ENCODE results near the gene PYROXD2. TPM values are rescaled to one million over a fixed set of nuclear protein-coding genes. Genes with fewer than 3 reads are reported as not detected.
"Not testable (repeated sequence)": the region's sequence is repeated elsewhere in the genome, so short reads cannot be mapped to it uniquely, and the experiment has no call there.

PYROXD2 gene
- total RNA-seq, 1 donor from 2014 or later: 15.8 TPM

GRCh38 chr10:98384531-98385133 is 30.4 kb downstream of the PYROXD2 start:
- Mint-ChIP-seq H3K27me3 (no peaks in the 10 kb centered on the region), H3K27ac (no peak overlapping the region), H3K4me1 (ENCODE audit: low read depth) (no peaks in the 10 kb centered on the region), H3K9me3 (ENCODE audit: low read depth) (no peaks in the 10 kb centered on the region), H3K36me3 (ENCODE audit: insufficient read depth) (peaks cover 1% of the 10 kb centered on the region), H3K4me3 (ENCODE audit: low read depth) (no peak overlapping the region)
- no peak for TF ChIP-seq CTCF (IDR thresholded peaks at IDR 0.05; ENCODE audit: unreplicated experiment)
- DNase-seq (ENCODE audit: low spot score, unreplicated experiment): no peak

- Mint-ChIP-seq H3K4me1 (ENCODE audit: low read depth) (no peaks in the 10 kb centered on the region), H3K4me3 (ENCODE audit: low read depth) (no peak overlapping the region), H3K27ac (no peak overlapping the region), H3K27me3 (no peaks in the 10 kb centered on the region), H3K9me3 (ENCODE audit: low read depth) (no peaks in the 10 kb centered on the region), H3K36me3 (ENCODE audit: insufficient read depth) (peaks cover 1% of the 10 kb centered on the region)
- no peak for DNase-seq (ENCODE audit: low spot score, unreplicated experiment)
- TF ChIP-seq CTCF (IDR thresholded peaks at IDR 0.05; ENCODE audit: unreplicated experiment): no peak
These were observed 31.1 kb downstream of the PYROXD2 start for GRCh38 chr10:98383869-98384268.

- H3K4me3 Mint-ChIP-seq (ENCODE audit: low read depth); DNase-seq (ENCODE audit: low spot score, unreplicated experiment); H3K36me3 Mint-ChIP-seq (ENCODE audit: insufficient read depth); H3K27ac Mint-ChIP-seq; H3K9me3 Mint-ChIP-seq (ENCODE audit: low read depth); H3K4me1 Mint-ChIP-seq (ENCODE audit: low read depth); H3K27me3 Mint-ChIP-seq: not testable (repeated sequence)
These were observed 31.8 kb downstream of the PYROXD2 start for GRCh38 chr10:98383134-98383667.

- Mint-ChIP-seq H3K4me1 (ENCODE audit: low read depth) (no peaks in the 10 kb centered on the region), H3K9me3 (ENCODE audit: low read depth) (no peaks in the 10 kb centered on the region), H3K27me3 (no peaks in the 10 kb centered on the region), H3K27ac (no peak overlapping the region), H3K36me3 (ENCODE audit: insufficient read depth) (peaks cover 1% of the 10 kb centered on the region), H3K4me3 (ENCODE audit: low read depth) (no peak overlapping the region)
- DNase-seq (ENCODE audit: low spot score, unreplicated experiment): no peak
- TF ChIP-seq CTCF (IDR thresholded peaks at IDR 0.05; ENCODE audit: unreplicated experiment): no peak
These were observed 32.3 kb downstream of the PYROXD2 start for GRCh38 chr10:98382691-98383101.

GRCh38 chr10:98380493-98381339 is 34.3 kb downstream of the PYROXD2 start:
- Mint-ChIP-seq H3K27ac (no peak overlapping the region), H3K27me3 (peaks cover 1% of the 10 kb centered on the region), H3K9me3 (ENCODE audit: low read depth) (no peaks in the 10 kb centered on the region), H3K36me3 (ENCODE audit: insufficient read depth) (peaks cover 1% of the 10 kb centered on the region), H3K4me1 (ENCODE audit: low read depth) (peaks cover 1% of the 10 kb centered on the region), H3K4me3 (ENCODE audit: low read depth) (no peak overlapping the region)
- TF ChIP-seq CTCF (IDR thresholded peaks at IDR 0.05; ENCODE audit: unreplicated experiment): no peak
- no peak for DNase-seq (ENCODE audit: low spot score, unreplicated experiment)

All from progenitor cell of endocrine pancreas (in vitro differentiated cells).